ENCODE measurements around the gene HIVEP3. TPM values are rescaled to one million over a fixed set of nuclear protein-coding genes. Genes with fewer than 3 reads are reported as not detected.

Gene HIVEP3
- total and polyA plus RNA-seq, 2 experiments from 2014 or later = 0.57 to 5.9 TPM

GRCh38 chr1:41586230-41586629, 332.5 kb downstream of the HIVEP3 start:
- no peak for TF ChIP-seq EZH2phosphoT487 (IDR thresholded peaks at IDR 0.05; ENCODE audit: low read depth, severe bottlenecking, unreplicated experiment)
- TF ChIP-seq EZH2 (IDR thresholded peaks at IDR 0.05; ENCODE audit: borderline replicate concordance) = no peak
- no peak for TF ChIP-seq CTCF (IDR thresholded peaks at IDR 0.05; ENCODE audit: poor library complexity)
- H4K20me1 ChIP-seq (ENCODE audit: insufficient read depth, poor library complexity, severe bottlenecking) = no peaks in the 10 kb centered on the region
- H3K4me2 ChIP-seq = no peak overlapping the region
- no peaks in the 10 kb centered on the region for H3K4me1 ChIP-seq (ENCODE audit: insufficient read depth)
- no peak for DNase-seq (ENCODE audit: low spot score)
- no peak overlapping the region for H2AFZ ChIP-seq
- 93% methylated on average over 5 of the region's 5 CpGs for WGBS (ENCODE audit: low lambda C conversion rate, missing lambda C conversion rate)
- H3K27me3 ChIP-seq = no peaks in the 10 kb centered on the region
- H3K9me3 ChIP-seq (ENCODE audit: low read depth) = no peaks in the 10 kb centered on the region
- no peak overlapping the region for H3K4me3 ChIP-seq
- H3K9me2 ChIP-seq (replicated peaks; ENCODE audit: insufficient read depth) = no peaks in the 10 kb centered on the region
- no peak overlapping the region for H3K27ac ChIP-seq
- no peaks in the 10 kb centered on the region for H3K36me3 ChIP-seq (replicated peaks; ENCODE audit: insufficient read depth, low read depth)
- H3K79me2 ChIP-seq = no peaks in the 10 kb centered on the region

DNA sequence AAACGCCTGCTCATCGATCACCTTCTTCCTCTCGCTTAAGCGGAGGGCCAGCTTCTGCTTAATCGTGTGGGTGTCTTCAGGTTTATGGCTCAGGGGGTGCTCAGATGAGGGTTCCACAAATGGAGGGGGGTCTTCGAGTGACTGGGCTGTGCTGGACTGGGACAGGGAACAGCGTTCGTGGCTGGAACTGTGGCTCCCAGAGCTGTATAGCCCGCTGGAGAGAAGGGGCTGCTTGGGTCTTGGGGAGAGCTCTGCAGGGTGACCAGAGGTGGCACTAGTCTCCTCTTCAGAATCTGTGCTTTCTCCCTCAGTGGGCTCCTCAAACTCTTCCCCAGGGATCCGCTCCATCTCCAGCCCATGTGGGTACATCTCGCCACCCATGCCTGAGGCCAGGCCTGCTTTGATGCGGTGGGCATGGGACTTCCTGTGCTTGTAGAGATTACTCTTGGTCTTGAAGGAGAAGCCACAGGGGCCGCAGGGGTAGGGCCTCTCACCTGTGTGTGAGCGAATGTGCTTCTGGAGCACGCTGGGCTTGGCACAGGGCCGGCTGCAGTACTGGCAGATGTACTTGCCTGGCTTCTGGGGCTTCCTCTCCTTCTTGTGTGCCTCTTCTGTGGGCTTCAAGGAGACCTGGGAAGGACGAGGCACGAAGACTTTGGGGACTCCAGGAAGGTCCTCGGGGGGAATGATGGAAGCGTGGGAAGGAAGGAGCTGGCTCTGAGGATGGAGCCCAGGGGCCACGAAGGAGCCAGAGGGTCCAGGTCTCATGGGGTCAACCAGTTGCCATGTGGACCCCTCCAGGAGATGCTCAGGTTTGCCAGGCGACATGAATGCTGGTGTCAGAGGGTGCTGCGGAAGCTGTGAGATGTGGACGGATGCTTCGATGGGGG, 334.8 kb downstream of the HIVEP3 start:
- H3K9me2 ChIP-seq (replicated peaks; ENCODE audit: insufficient read depth) = no peaks in the 10 kb centered on the region
- TF ChIP-seq EZH2 (IDR thresholded peaks at IDR 0.05; ENCODE audit: borderline replicate concordance) (no peak), EZH2phosphoT487 (IDR thresholded peaks at IDR 0.05; ENCODE audit: low read depth, severe bottlenecking, unreplicated experiment) (no peak), CTCF (IDR thresholded peaks at IDR 0.05; ENCODE audit: poor library complexity) (no peak)
- H3K9me3 ChIP-seq (ENCODE audit: low read depth) = no peaks in the 10 kb centered on the region
- no peaks in the 10 kb centered on the region for H3K36me3 ChIP-seq (replicated peaks; ENCODE audit: insufficient read depth, low read depth)
- H4K20me1 ChIP-seq (ENCODE audit: insufficient read depth, poor library complexity, severe bottlenecking) = no peaks in the 10 kb centered on the region
- H3K4me3 ChIP-seq = no peak overlapping the region
- H3K4me1 ChIP-seq (ENCODE audit: insufficient read depth) = no peaks in the 10 kb centered on the region
- no peaks in the 10 kb centered on the region for H3K27me3 ChIP-seq
- no peaks in the 10 kb centered on the region for H3K79me2 ChIP-seq
- no peak for DNase-seq (ENCODE audit: low spot score)
- no peak overlapping the region for H3K27ac ChIP-seq
- H3K4me2 ChIP-seq = no peak overlapping the region
- H2AFZ ChIP-seq = no peak overlapping the region
- 91% methylated on average over 25 of the region's 25 CpGs for WGBS (ENCODE audit: low lambda C conversion rate, missing lambda C conversion rate)

DNA sequence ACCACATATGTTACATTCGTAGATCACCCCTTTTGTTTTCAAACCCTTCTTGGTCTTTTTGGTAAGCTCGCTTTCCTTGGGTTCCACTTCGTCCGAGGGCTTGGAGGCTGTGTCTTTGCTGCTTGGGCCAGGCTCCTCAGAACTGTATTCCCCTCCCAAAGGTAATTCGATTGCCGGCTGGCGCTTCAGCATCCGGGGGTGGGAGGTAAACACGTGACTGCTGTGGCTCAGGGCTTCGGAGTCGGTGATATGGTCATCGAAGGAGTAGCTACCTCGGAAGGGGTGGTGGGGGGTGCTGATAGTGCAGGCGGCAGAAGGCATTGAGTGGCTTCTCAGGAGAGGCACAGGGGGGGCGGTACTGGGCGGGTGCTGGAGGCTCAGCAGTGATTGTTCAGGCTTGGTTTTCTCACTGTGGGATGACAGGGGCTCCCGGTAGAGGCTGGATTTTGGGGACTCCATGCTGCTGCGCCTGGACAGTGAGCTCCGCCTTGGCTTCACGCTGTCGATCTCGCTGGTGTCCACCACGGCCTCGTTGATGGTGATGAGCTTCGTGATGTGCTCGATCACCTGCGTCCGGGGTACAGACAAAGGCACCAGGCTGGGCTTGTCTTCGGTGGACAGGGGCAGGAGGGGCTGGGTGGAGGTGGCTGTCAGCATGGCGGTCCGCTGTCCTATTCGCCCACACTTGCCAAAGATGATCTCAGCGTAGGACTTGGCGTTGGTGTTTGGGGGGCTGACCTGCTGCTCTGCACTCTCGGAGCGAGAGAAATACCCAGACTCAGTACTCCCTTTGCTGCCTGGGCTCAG, 335.7 kb downstream of the HIVEP3 start:
- no peaks in the 10 kb centered on the region for H3K27me3 ChIP-seq
- TF ChIP-seq EZH2 (IDR thresholded peaks at IDR 0.05; ENCODE audit: borderline replicate concordance) (no peak), CTCF (IDR thresholded peaks at IDR 0.05; ENCODE audit: poor library complexity) (no peak), EZH2phosphoT487 (IDR thresholded peaks at IDR 0.05; ENCODE audit: low read depth, severe bottlenecking, unreplicated experiment) (no peak)
- H3K9me3 ChIP-seq (ENCODE audit: low read depth) = no peaks in the 10 kb centered on the region
- no peak for DNase-seq (ENCODE audit: low spot score)
- no peaks in the 10 kb centered on the region for H3K79me2 ChIP-seq
- H4K20me1 ChIP-seq (ENCODE audit: insufficient read depth, poor library complexity, severe bottlenecking) = no peaks in the 10 kb centered on the region
- no peak overlapping the region for H3K4me3 ChIP-seq
- H3K4me2 ChIP-seq = no peak overlapping the region
- H3K4me1 ChIP-seq (ENCODE audit: insufficient read depth) = no peaks in the 10 kb centered on the region
- no peak overlapping the region for H2AFZ ChIP-seq
- H3K27ac ChIP-seq = no peak overlapping the region
- 87% methylated on average over 34 of the region's 36 CpGs for WGBS (ENCODE audit: low lambda C conversion rate, missing lambda C conversion rate)
- no peaks in the 10 kb centered on the region for H3K9me2 ChIP-seq (replicated peaks; ENCODE audit: insufficient read depth)
- no peaks in the 10 kb centered on the region for H3K36me3 ChIP-seq (replicated peaks; ENCODE audit: insufficient read depth, low read depth)
